GM19238 (cell line): Measurements from ENCODE around the gene ABCA4.
"Not testable (repeated sequence)": the region's sequence is repeated elsewhere in the genome, so short reads cannot be mapped to it uniquely, and the experiment has no call there.

Experiments
- DNase-seq: peaks from one replicate; pipeline ENCODE4 v3.0.0; 2011; ENCODE audit warnings: low spot score; ENCODE audit not compliant: insufficient read length

ABCA4 gene

GRCh38 chr1:94120991-94121390 lies at the start of gene ABCA4:
Gene ABCA4 (minus strand): TSS chr1:94121148. CDS start chr1:94121045, 103 bp downstream.
- DNase-seq = no peak

GRCh38 chr1:94169126-94169525 lies 48.2 kb upstream of the ABCA4 start:
- DNase-seq = no peak

- no peak for DNase-seq
These were observed 44.9 kb upstream of the ABCA4 start for GRCh38 chr1:94165843-94166242.

- DNase-seq = not testable (repeated sequence)
These were observed 43.9 kb upstream of the ABCA4 start for GRCh38 chr1:94164885-94165284.

- DNase-seq = not testable (repeated sequence)
These were observed 43.2 kb upstream of the ABCA4 start for GRCh38 chr1:94164121-94164520.

GRCh38 chr1:94163249-94163648 lies 42.3 kb upstream of the ABCA4 start:
- DNase-seq = not testable (repeated sequence)

- no peak for DNase-seq
These were observed 39.9 kb upstream of the ABCA4 start for GRCh38 chr1:94160811-94161210.

GRCh38 chr1:94156096-94156625 lies 35.2 kb upstream of the ABCA4 start:
- DNase-seq = no peak

GRCh38 chr1:94154989-94155388 lies 34.0 kb upstream of the ABCA4 start:
- no peak for DNase-seq

GRCh38 chr1:94153133-94153532 lies 32.2 kb upstream of the ABCA4 start:
- DNase-seq = no peak

- DNase-seq = not testable (repeated sequence)
These were observed 28.2 kb upstream of the ABCA4 start for GRCh38 chr1:94149166-94149565.

- DNase-seq = no peak
These were observed 25.3 kb upstream of the ABCA4 start for GRCh38 chr1:94146273-94146672.

- no peak for DNase-seq
These were observed 23.9 kb upstream of the ABCA4 start for GRCh38 chr1:94144836-94145235.

- no peak for DNase-seq
These were observed 22.8 kb upstream of the ABCA4 start for GRCh38 chr1:94143809-94144176.

- no peak for DNase-seq
These were observed 22.3 kb upstream of the ABCA4 start for GRCh38 chr1:94143173-94143808.

GRCh38 chr1:94142583-94142982 lies 21.6 kb upstream of the ABCA4 start:
- no peak for DNase-seq

GRCh38 chr1:94142022-94142421 lies 21.1 kb upstream of the ABCA4 start:
- DNase-seq = no peak

- DNase-seq = no peak
These were observed 11.2 kb upstream of the ABCA4 start for GRCh38 chr1:94132111-94132510.

GRCh38 chr1:94130851-94131595 lies 10.1 kb upstream of the ABCA4 start:
- DNase-seq = no peak

- DNase-seq = no peak
These were observed 5.7 kb upstream of the ABCA4 start for GRCh38 chr1:94126651-94127050.

- DNase-seq = no peak
These were observed 4.9 kb upstream of the ABCA4 start for GRCh38 chr1:94125551-94126514.

GRCh38 chr1:94124538-94124937 lies 3.6 kb upstream of the ABCA4 start:
- no peak for DNase-seq
